PC-3 (cell line): ENCODE data around the gene MROH2A. TPM values are rescaled to one million over a fixed set of nuclear protein-coding genes. Genes with fewer than 3 reads are reported as not detected.

Source experiments
- ATAC-seq: fragments of 200-7000 bp; cut with Tn5 transposase; 2 replicates; pipeline ENCODE4 v1.9.1; 2020; ENCODE audit warnings: mild to moderate bottlenecking, moderate library complexity
- BruUV-seq: library from RNA; stranded (reverse); fragments of 400-500 nt; replicated peaks from 2 replicates; lab custom pipeline; 2021; lab: Mats Ljungman, UMichigan
- CTCF ChIA-PET: fragments of 300-600 bp; sonication (Branson Sonifier 250); formaldehyde crosslinking; loops from one replicate; lab custom pipeline; 2022; ENCODE audit warnings: antibody characterized with exemption; lab: Charles Lee
- POLR2A ChIA-PET: fragments of 300-600 bp; sonication (Branson Sonifier 250); formaldehyde crosslinking; loops from one replicate; lab custom pipeline; 2022; ENCODE audit warnings: antibody characterized with exemption; ENCODE audit not compliant: unreplicated experiment; lab: Charles Lee
- DNase-seq: peaks from one replicate; pipeline ENCODE4 v3.0.0-alpha.2; 2015
- H2AFZ ChIP-seq: fragments of 300-600 bp; sonication (generic); 2 replicates; pipeline ENCODE4 v1.6.0; 2016; ENCODE audit warnings: antibody characterized with exemption, low read length
- H3F3A ChIP-seq: fragments of 300-600 bp; sonication (generic); one replicate; pipeline ENCODE4 v1.6.0; 2017; ENCODE audit warnings: antibody characterized with exemption, low read length, control low read depth, mild to moderate bottlenecking; ENCODE audit not compliant: unreplicated experiment
- H3K27ac ChIP-seq: fragments of 300-600 bp; sonication (generic); 2 replicates; pipeline ENCODE4 v1.5.1; 2016; ENCODE audit warnings: mild to moderate bottlenecking, low read length
- H3K27me3 ChIP-seq: fragments of 300-600 bp; sonication (generic); 2 replicates; pipeline ENCODE4 v1.6.1; 2016; ENCODE audit warnings: low read length, mixed read lengths
- H3K36me3 ChIP-seq: fragments of 300-600 bp; sonication (generic); 2 replicates; pipeline ENCODE4 v1.6.1; 2016; ENCODE audit warnings: low read depth, mixed run types, low read length, mixed read lengths
- H3K4me1 ChIP-seq: fragments of 300-600 bp; sonication (generic); 2 replicates; pipeline ENCODE4 v1.5.1; 2016; ENCODE audit warnings: low read length; ENCODE audit not compliant: insufficient read depth
- H3K4me2 ChIP-seq: fragments of 300-600 bp; sonication (generic); 2 replicates; pipeline ENCODE4 v1.6.0; 2016; ENCODE audit warnings: low read length
- H3K4me3 ChIP-seq: fragments of 300-600 bp; sonication (generic); 2 replicates; pipeline ENCODE4 v1.5.1; 2016; ENCODE audit warnings: mild to moderate bottlenecking, low read length, mixed read lengths
- H3K79me2 ChIP-seq: fragments of 300-600 bp; sonication (generic); 2 replicates; pipeline ENCODE4 v1.6.1; 2017; ENCODE audit warnings: low read length, mixed read lengths
- H3K9ac ChIP-seq: fragments of 300-600 bp; sonication (generic); 2 replicates; pipeline ENCODE4 v1.6.0; 2016; ENCODE audit warnings: mild to moderate bottlenecking, low read length
- H3K9me2 ChIP-seq: fragments of 300-600 bp; sonication (generic); replicated peaks from 2 replicates; pipeline ENCODE4 v1.6.1; 2016; ENCODE audit warnings: mixed run types, low read length, mixed read lengths
- H3K9me3 ChIP-seq: fragments of 300-600 bp; sonication (generic); 2 replicates; pipeline ENCODE4 v1.6.1; 2016; ENCODE audit warnings: low read length, mixed read lengths
- H4K20me1 ChIP-seq: fragments of 300-600 bp; sonication (generic); 2 replicates; pipeline ENCODE4 v1.6.1; 2016; ENCODE audit warnings: low read length, mixed read lengths
- CTCF ChIP-seq: fragments of 300-600 bp; sonication (generic); conservative IDR thresholded peaks from 2 replicates; pipeline ENCODE4 v1.5.1; 2017; ENCODE audit warnings: antibody characterized with exemption, low read depth, mild to moderate bottlenecking, low read length
- EZH2 ChIP-seq: fragments of 300-600 bp; sonication (generic); IDR thresholded peaks from one replicate; pipeline ENCODE4 v1.6.1; 2017; ENCODE audit warnings: antibody characterized with exemption, mild to moderate bottlenecking, low read length; ENCODE audit not compliant: unreplicated experiment
- EZH2phosphoT487 ChIP-seq: fragments of 300-600 bp; sonication (generic); IDR thresholded peaks from 2 replicates; pipeline ENCODE4 v1.6.1; 2018; ENCODE audit warnings: mild to moderate bottlenecking, antibody characterized with exemption, low read length, borderline replicate concordance
- intact Hi-C: fragments of 100-400 bp; cut with micrococcal nuclease; formaldehyde crosslinking; loops from 2 replicates; pipeline ENCODE4 v1.9.0; 2023
- total RNA-seq: library from RNA; depleted of rRNA; stranded (reverse); fragments of >200 nt; gene quantifications from 2 replicates; pipeline ENCODE4 v1.2.3, GENCODE V29; 2014

The MROH2A gene
- total RNA-seq, 1 experiment from 2014 or later = not detected

GRCh38 chr2:233856184-233856583 is 78.1 kb downstream of the MROH2A start:
- Histone ChIP-seq H3K4me2 (no peak overlapping the region), H3K4me3 (no peak overlapping the region), H3K27ac (no peak overlapping the region), H3K36me3 (peaks cover 23% of the 10 kb centered on the region), H3K9ac (no peak overlapping the region), H3K79me2 (peaks cover 32% of the 10 kb centered on the region), H3F3A (no peaks in the 10 kb centered on the region), H3K27me3 (no peaks in the 10 kb centered on the region), H3K9me2 (no peaks in the 10 kb centered on the region), H4K20me1 (peaks cover 17% of the 10 kb centered on the region), H3K4me1 (peaks cover 23% of the 10 kb centered on the region), H2AFZ (no peak overlapping the region), H3K9me3 (no peaks in the 10 kb centered on the region)
- ChIA-PET POLR2A (interaction anchor here (0.6 kb wide), 1 partner anchor 290 kb away, joined by 11 read pairs; no protein-coding TSS in a partner anchor), CTCF (no interaction called here)
- TF ChIP-seq EZH2phosphoT487 = no peak
- TF ChIP-seq CTCF = no peak
- TF ChIP-seq EZH2 = no peak
- DNase-seq (no peak), ATAC-seq (no peak)
- no TSS peak for BruUV-seq
- intact Hi-C loops = no loop called here

GRCh38 chr2:233857511-233858141 is 79.5 kb downstream of the MROH2A start:
- no peaks in the 10 kb centered on the region for H3K9me3 ChIP-seq
- TF ChIP-seq EZH2 (no peak), EZH2phosphoT487 (no peak), CTCF (peak; percentile 87)
- H3K27ac ChIP-seq = no peak overlapping the region
- BruUV-seq = no TSS peak
- peaks cover 10% of the 10 kb centered on the region for H3K36me3 ChIP-seq
- H3K79me2 ChIP-seq = peaks cover 17% of the 10 kb centered on the region
- ATAC-seq = no peak
- peaks cover 11% of the 10 kb centered on the region for H3K4me1 ChIP-seq
- 0 out of 2 replicates have a peak, but pooled peaks cover 6% of the 10 kb centered on the region for H4K20me1 ChIP-seq
- H3K9me2 ChIP-seq = no peaks in the 10 kb centered on the region
- DNase-seq = peak; percentile 53
- POLR2A ChIA-PET = no interaction called here
- no peak overlapping the region for H3K4me2 ChIP-seq
- no peak overlapping the region for H2AFZ ChIP-seq
- intact Hi-C loops = no loop called here
- H3K4me3 ChIP-seq = no peak overlapping the region
- H3K27me3 ChIP-seq = no peaks in the 10 kb centered on the region
- no peak overlapping the region for H3K9ac ChIP-seq
- CTCF ChIA-PET = interaction anchor here (0.6 to 1.5 kb wide), 3 partner anchors 71 to 278 kb away, joined by 3 to 19 read pairs (median 3); no protein-coding TSS in a partner anchor
- no peaks in the 10 kb centered on the region for H3F3A ChIP-seq

GRCh38 chr2:233858331-233858730 is 80.2 kb downstream of the MROH2A start:
- peaks cover 3% of the 10 kb centered on the region; the same call in 1 of the 2 replicates for H3K36me3 ChIP-seq
- no peak overlapping the region for H3K4me3 ChIP-seq
- peaks cover 10% of the 10 kb centered on the region for H3K79me2 ChIP-seq
- H3K9ac ChIP-seq = no peak overlapping the region
- BruUV-seq = no TSS peak
- H3K4me1 ChIP-seq = peaks cover 10% of the 10 kb centered on the region
- ChIA-PET CTCF (interaction anchor here (1.0 to 1.5 kb wide), 2 partner anchors 70 to 277 kb away, joined by 3 to 19 read pairs; no protein-coding TSS in a partner anchor), POLR2A (no interaction called here)
- no peak overlapping the region for H2AFZ ChIP-seq
- H3K27ac ChIP-seq = no peak overlapping the region
- intact Hi-C loops = no loop called here
- no peaks in the 10 kb centered on the region for H3K9me2 ChIP-seq
- H3K27me3 ChIP-seq = no peaks in the 10 kb centered on the region
- H3K9me3 ChIP-seq = no peaks in the 10 kb centered on the region
- no peaks in the 10 kb centered on the region for H4K20me1 ChIP-seq
- ATAC-seq (no peak), DNase-seq (no peak)
- TF ChIP-seq EZH2phosphoT487 (no peak), CTCF (no peak), EZH2 (no peak)
- H3F3A ChIP-seq = no peaks in the 10 kb centered on the region
- H3K4me2 ChIP-seq = no peak overlapping the region
